Hepatocyte (in vitro differentiated cells): Measurements from ENCODE around the gene CAB39L.
A peak's percentile ranks its signal among the peaks of the same experiment; 100 is the strongest.

Source experiments
- EZH2 ChIP-seq: fragments of 200-600 bp; sonication (generic); IDR thresholded peaks from 2 replicates; pipeline ENCODE4 v1.6.1; 2016; ENCODE audit warnings: antibody characterized with exemption, mild to moderate bottlenecking, borderline replicate concordance
- EZH2phosphoT487 ChIP-seq: fragments of 200-600 bp; sonication (generic); IDR thresholded peaks from one replicate; pipeline ENCODE4 v1.6.1; 2018; ENCODE audit warnings: antibody characterized with exemption, mild to moderate bottlenecking, low read depth, moderate library complexity; ENCODE audit not compliant: unreplicated experiment, severe bottlenecking
- TF ChIP-seq, protein P1 (sequence below): fragments of 200-600 bp; sonication (generic); IDR thresholded peaks from 2 replicates; pipeline ENCODE4 v1.5.1; 2016; ENCODE audit warnings: antibody characterized with exemption, mild to moderate bottlenecking; ENCODE audit not compliant: poor library complexity

DNA sequence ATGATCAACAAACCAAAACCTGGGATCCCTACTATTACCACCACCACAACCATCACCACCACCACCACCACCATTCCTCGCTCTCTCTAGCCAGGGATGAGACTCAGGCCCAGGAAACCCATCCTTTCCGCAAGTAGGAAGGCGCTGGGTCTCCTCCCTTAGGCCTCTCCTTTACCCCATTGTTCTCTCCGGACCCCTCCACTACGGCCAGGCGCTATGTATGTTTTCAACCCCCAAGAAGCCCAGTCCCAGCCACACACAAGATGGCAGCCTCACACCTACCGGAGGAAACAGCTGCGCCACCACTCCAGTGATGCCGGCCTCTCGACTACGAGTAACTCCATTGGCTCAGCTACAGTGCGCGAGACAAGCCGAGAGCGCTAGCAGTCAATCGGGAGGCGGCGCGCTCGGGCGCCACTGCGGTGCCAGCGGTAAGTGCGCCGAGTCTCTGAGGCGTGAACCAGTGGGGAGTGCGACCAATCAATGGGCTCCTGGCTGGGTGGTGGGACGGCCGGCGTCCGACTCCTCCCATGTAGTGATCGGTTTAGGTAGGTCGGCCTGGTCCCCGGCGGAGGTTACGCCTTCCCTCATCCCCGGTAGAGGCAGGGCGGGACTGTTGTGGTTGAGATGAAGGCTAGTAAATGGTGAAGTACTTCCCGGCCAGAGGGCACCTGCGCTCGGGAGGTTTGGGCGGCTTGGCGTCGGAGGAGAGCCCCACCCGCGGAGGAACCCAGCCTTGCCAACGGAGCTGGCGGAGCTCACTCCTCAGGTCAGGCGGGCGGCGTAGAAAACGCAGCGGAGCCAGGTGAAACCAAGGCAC, at the start of gene CAB39L, which contains the start of gene SETDB2:
- no peak for TF ChIP-seq EZH2
- TF ChIP-seq, protein P1, sequence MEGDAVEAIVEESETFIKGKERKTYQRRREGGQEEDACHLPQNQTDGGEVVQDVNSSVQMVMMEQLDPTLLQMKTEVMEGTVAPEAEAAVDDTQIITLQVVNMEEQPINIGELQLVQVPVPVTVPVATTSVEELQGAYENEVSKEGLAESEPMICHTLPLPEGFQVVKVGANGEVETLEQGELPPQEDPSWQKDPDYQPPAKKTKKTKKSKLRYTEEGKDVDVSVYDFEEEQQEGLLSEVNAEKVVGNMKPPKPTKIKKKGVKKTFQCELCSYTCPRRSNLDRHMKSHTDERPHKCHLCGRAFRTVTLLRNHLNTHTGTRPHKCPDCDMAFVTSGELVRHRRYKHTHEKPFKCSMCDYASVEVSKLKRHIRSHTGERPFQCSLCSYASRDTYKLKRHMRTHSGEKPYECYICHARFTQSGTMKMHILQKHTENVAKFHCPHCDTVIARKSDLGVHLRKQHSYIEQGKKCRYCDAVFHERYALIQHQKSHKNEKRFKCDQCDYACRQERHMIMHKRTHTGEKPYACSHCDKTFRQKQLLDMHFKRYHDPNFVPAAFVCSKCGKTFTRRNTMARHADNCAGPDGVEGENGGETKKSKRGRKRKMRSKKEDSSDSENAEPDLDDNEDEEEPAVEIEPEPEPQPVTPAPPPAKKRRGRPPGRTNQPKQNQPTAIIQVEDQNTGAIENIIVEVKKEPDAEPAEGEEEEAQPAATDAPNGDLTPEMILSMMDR, result peak; percentile 40
- no peak for TF ChIP-seq EZH2phosphoT487
